ENCODE results near the gene PLEKHA7.

PLEKHA7 gene

GRCh38 chr11:16767957-16768356 lies 246.3 kb downstream of the PLEKHA7 start:
- DNase-seq: no peak

GRCh38 chr11:16767137-16767536 lies 247.1 kb downstream of the PLEKHA7 start:
- no peak for DNase-seq

GRCh38 chr11:16764888-16765287 lies 249.3 kb downstream of the PLEKHA7 start:
- DNase-seq: no peak

GRCh38 chr11:16763746-16764145 lies 250.5 kb downstream of the PLEKHA7 start:
- no peak for DNase-seq

GRCh38 chr11:16759857-16760508 lies 254.2 kb downstream of the PLEKHA7 start:
- DNase-seq: no peak

GRCh38 chr11:16758382-16759024 lies 255.7 kb downstream of the PLEKHA7 start:
- no peak for DNase-seq

GRCh38 chr11:16750417-16750816 lies 263.8 kb downstream of the PLEKHA7 start:
- DNase-seq: no peak

- no peak for DNase-seq
These were observed 264.5 kb downstream of the PLEKHA7 start for GRCh38 chr11:16749666-16750065.

- DNase-seq: no peak
These were observed 265.1 kb downstream of the PLEKHA7 start for GRCh38 chr11:16749092-16749491.

- DNase-seq: no peak
These were observed 268.1 kb downstream of the PLEKHA7 start for GRCh38 chr11:16745950-16746605.

- no peak for DNase-seq
These were observed 270.0 kb downstream of the PLEKHA7 start for GRCh38 chr11:16744128-16744725.

- no peak for DNase-seq
These were observed 270.7 kb downstream of the PLEKHA7 start for GRCh38 chr11:16743478-16743877.

- no peak for DNase-seq
These were observed 272.7 kb downstream of the PLEKHA7 start for GRCh38 chr11:16741473-16741872.

- DNase-seq: peak; percentile 56
These were observed 275.0 kb downstream of the PLEKHA7 start for GRCh38 chr11:16738947-16739815.

- DNase-seq: peak; percentile 95
These were observed 275.8 kb downstream of the PLEKHA7 start, which contains the start of gene C11orf58 for GRCh38 chr11:16738193-16738946. TSS of gene C11orf58 (plus strand) at chr11:16738647. CDS start at chr11:16738779, 132 bp downstream.

- DNase-seq: no peak
These were observed 276.4 kb downstream of the PLEKHA7 start for GRCh38 chr11:16737818-16738192.

All from NCI-H748 treated with DMSO at 0.1 percent for 48 hours (cell line).